ENCODE measurements around the gene KCNH1.

DNA sequence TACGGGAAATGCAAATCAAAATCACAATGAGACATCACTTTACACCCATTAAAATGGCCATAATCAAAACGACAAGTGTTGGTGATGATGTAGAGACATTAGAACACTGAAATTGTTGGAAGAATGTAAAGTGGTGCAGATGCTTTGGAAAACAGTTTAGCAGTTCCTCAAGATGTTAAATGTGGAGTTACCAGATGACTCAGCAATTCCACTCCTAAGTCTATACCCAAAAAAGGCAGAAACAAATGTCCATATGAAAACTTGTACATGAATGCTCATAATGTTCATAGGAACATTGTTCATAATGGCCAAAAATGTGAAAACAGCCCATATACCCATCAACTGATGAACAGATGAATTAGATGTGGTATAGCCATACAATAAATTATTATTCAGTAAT is 267.4 kb downstream of the KCNH1 start:
- TF ChIP-seq, protein P1, sequence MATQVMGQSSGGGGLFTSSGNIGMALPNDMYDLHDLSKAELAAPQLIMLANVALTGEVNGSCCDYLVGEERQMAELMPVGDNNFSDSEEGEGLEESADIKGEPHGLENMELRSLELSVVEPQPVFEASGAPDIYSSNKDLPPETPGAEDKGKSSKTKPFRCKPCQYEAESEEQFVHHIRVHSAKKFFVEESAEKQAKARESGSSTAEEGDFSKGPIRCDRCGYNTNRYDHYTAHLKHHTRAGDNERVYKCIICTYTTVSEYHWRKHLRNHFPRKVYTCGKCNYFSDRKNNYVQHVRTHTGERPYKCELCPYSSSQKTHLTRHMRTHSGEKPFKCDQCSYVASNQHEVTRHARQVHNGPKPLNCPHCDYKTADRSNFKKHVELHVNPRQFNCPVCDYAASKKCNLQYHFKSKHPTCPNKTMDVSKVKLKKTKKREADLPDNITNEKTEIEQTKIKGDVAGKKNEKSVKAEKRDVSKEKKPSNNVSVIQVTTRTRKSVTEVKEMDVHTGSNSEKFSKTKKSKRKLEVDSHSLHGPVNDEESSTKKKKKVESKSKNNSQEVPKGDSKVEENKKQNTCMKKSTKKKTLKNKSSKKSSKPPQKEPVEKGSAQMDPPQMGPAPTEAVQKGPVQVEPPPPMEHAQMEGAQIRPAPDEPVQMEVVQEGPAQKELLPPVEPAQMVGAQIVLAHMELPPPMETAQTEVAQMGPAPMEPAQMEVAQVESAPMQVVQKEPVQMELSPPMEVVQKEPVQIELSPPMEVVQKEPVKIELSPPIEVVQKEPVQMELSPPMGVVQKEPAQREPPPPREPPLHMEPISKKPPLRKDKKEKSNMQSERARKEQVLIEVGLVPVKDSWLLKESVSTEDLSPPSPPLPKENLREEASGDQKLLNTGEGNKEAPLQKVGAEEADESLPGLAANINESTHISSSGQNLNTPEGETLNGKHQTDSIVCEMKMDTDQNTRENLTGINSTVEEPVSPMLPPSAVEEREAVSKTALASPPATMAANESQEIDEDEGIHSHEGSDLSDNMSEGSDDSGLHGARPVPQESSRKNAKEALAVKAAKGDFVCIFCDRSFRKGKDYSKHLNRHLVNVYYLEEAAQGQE (IDR thresholded peaks at IDR 0.05; ENCODE audit: borderline replicate concordance) = no peak
- TF ChIP-seq POLR2AphosphoS5 (IDR thresholded peaks at IDR 0.05) = no peak
- TF ChIP-seq, protein P2, sequence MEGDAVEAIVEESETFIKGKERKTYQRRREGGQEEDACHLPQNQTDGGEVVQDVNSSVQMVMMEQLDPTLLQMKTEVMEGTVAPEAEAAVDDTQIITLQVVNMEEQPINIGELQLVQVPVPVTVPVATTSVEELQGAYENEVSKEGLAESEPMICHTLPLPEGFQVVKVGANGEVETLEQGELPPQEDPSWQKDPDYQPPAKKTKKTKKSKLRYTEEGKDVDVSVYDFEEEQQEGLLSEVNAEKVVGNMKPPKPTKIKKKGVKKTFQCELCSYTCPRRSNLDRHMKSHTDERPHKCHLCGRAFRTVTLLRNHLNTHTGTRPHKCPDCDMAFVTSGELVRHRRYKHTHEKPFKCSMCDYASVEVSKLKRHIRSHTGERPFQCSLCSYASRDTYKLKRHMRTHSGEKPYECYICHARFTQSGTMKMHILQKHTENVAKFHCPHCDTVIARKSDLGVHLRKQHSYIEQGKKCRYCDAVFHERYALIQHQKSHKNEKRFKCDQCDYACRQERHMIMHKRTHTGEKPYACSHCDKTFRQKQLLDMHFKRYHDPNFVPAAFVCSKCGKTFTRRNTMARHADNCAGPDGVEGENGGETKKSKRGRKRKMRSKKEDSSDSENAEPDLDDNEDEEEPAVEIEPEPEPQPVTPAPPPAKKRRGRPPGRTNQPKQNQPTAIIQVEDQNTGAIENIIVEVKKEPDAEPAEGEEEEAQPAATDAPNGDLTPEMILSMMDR (IDR thresholded peaks at IDR 0.05; ENCODE audit: poor library complexity, severe bottlenecking) = no peak

Measured in neural cell (in vitro differentiated cells).